Astrocyte of the spinal cord (primary cell): ENCODE data around the gene ACTN3.

Experiments
- DNase-seq: peaks from one replicate; pipeline ENCODE4 v3.0.0; 2011; ENCODE audit warnings: low read depth, low spot score
- H3K4me3 ChIP-seq: 2 replicates; pipeline ENCODE4 v1.5.1; 2011; ENCODE audit warnings: low read depth, mild to moderate bottlenecking, low read length, moderate library complexity
- in situ Hi-C: cut with HindIII; loops from 2 replicates; pipeline ENCODE4 v1.10.0; 2017; ENCODE audit warnings: low sequenced_read_pairs
- TF ChIP-seq, protein P1 (sequence below): IDR thresholded peaks from 2 replicates; pipeline ENCODE4 v1.5.1; 2012; ENCODE audit warnings: low read depth, mild to moderate bottlenecking, low read length, inconsistent platforms

Gene ACTN3

GRCh38 chr11:66557733-66558326 lies 11.1 kb downstream of the ACTN3 start:
- DNase-seq = no peak
- TF ChIP-seq, protein P1, sequence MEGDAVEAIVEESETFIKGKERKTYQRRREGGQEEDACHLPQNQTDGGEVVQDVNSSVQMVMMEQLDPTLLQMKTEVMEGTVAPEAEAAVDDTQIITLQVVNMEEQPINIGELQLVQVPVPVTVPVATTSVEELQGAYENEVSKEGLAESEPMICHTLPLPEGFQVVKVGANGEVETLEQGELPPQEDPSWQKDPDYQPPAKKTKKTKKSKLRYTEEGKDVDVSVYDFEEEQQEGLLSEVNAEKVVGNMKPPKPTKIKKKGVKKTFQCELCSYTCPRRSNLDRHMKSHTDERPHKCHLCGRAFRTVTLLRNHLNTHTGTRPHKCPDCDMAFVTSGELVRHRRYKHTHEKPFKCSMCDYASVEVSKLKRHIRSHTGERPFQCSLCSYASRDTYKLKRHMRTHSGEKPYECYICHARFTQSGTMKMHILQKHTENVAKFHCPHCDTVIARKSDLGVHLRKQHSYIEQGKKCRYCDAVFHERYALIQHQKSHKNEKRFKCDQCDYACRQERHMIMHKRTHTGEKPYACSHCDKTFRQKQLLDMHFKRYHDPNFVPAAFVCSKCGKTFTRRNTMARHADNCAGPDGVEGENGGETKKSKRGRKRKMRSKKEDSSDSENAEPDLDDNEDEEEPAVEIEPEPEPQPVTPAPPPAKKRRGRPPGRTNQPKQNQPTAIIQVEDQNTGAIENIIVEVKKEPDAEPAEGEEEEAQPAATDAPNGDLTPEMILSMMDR = no peak
- H3K4me3 ChIP-seq = no peak overlapping the region
- in situ Hi-C loops = no loop called here

GRCh38 chr11:66559142-66559865 lies 12.6 kb downstream of the ACTN3 start:
- no peak overlapping the region for H3K4me3 ChIP-seq
- in situ Hi-C loops = no loop called here
- TF ChIP-seq, protein P1 = no peak
- DNase-seq = no peak

GRCh38 chr11:66559866-66560676 lies 13.4 kb downstream of the ACTN3 start:
- no peak overlapping the region for H3K4me3 ChIP-seq
- in situ Hi-C loops = no loop called here
- DNase-seq = no peak
- TF ChIP-seq, protein P1 = no peak

DNA sequence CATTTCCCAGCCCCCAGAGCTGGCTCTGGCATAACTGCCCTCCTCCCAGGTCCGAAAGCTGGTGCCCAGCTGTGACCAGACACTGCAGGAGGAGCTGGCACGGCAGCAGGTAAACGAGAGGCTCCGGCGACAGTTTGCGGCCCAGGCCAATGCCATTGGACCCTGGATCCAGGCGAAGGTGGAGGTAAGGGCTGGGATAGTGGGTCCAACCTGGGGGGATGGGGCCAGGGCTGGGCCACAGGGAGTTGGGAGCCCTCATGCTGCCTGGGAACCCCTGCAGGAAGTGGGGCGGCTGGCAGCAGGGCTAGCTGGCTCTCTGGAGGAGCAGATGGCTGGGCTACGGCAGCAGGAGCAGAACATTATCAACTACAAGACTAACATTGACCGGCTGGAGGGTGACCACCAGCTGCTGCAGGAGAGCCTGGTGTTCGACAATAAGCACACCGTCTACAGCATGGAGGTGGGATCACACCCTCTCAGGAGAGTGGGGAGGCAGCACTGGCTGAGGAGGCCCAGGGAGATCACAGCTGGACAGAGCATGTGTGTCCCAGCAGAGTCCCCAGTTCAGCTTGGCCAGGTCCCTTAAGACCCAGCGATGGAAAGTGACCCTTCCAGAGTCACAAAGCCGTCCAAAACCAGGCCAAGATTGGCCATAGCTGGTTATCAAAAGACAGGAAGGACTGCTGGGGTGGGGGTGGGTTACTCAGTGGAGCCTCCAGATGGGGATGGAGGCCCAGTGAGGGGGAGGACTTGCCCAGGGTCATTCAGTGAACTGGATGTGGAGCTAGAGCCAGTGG lies 14.7 kb downstream of the ACTN3 start:
- TF ChIP-seq, protein P1 = no peak

GRCh38 chr11:66561975-66562248 lies 15.2 kb downstream of the ACTN3 start:
- no peak for DNase-seq
- TF ChIP-seq, protein P1 = no peak
- no peak overlapping the region for H3K4me3 ChIP-seq
- in situ Hi-C loops = no loop called here

More for the DNA sequence above, 14.7 kb downstream of the ACTN3 start:
- DNase-seq = no peak
- in situ Hi-C loops = no loop called here
- H3K4me3 ChIP-seq = no peak overlapping the region

GRCh38 chr11:66562275-66562674 lies 15.6 kb downstream of the ACTN3 start:
- in situ Hi-C loops = no loop called here
- no peak for DNase-seq
- TF ChIP-seq, protein P1 = no peak
- no peak overlapping the region for H3K4me3 ChIP-seq
